Breast epithelium (tissue), 3 donors: ENCODE data around the gene GET4.

Source experiments
- CTCF ChIP-seq, 3 donors: fragments of 450-650 bp; IDR thresholded peaks; one replicate each; pipeline ENCODE4 v1.5.1; 2016 to 2017; ENCODE audit warnings: antibody characterized with exemption in 3 of 3, mild to moderate bottlenecking in 3 of 3, moderate library complexity in 3 of 3
- POLR2A ChIP-seq: fragments of 450-650 bp; IDR thresholded peaks from one replicate; pipeline ENCODE4 v1.6.1; 2016; ENCODE audit warnings: antibody characterized with exemption, mild to moderate bottlenecking, moderate library complexity

GRCh38 chr7:917255-918117 lies 41.1 kb downstream of the GET4 start:
- no peak for TF ChIP-seq CTCF (IDR thresholded peaks at IDR 0.05)
- no peak for TF ChIP-seq POLR2A
